H9 (cell line): ENCODE results near the gene MDH2. TPM values are rescaled to one million over a fixed set of nuclear protein-coding genes. Genes with fewer than 3 reads are reported as not detected.
A peak's percentile ranks its signal among the peaks of the same experiment; 100 is the strongest.

Source experiments
- DNase-seq: peaks from one replicate; pipeline ENCODE4 v3.0.0-alpha.2; 2017
- H2AFZ ChIP-seq: one replicate; pipeline ENCODE4 v1.6.1; 2013; ENCODE audit warnings: mild to moderate bottlenecking, low read length, control low read depth, moderate library complexity
- H2AK5ac ChIP-seq: 2 replicates; pipeline ENCODE4 v1.6.1; 2013; ENCODE audit warnings: low read length, control low read depth, mixed read lengths; ENCODE audit not compliant: insufficient read length
- H2BK120ac ChIP-seq: one replicate; pipeline ENCODE4 v1.6.1; 2013; ENCODE audit warnings: low read depth, mild to moderate bottlenecking, low read length, control low read depth, inconsistent platforms; ENCODE audit not compliant: poor library complexity, severe bottlenecking
- H2BK12ac ChIP-seq: 2 replicates; pipeline ENCODE4 v1.6.1; 2013; ENCODE audit warnings: low read length, control low read depth, mixed read lengths, low read depth; ENCODE audit not compliant: insufficient read length
- H2BK15ac ChIP-seq: 2 replicates; pipeline ENCODE4 v1.6.1; 2013; ENCODE audit warnings: low read depth, low read length, control low read depth
- H2BK20ac ChIP-seq: one replicate; pipeline ENCODE4 v1.6.1; 2013; ENCODE audit warnings: low read depth, mild to moderate bottlenecking, low read length, control low read depth, inconsistent platforms; ENCODE audit not compliant: poor library complexity, severe bottlenecking
- H2BK5ac ChIP-seq: 2 replicates; pipeline ENCODE4 v1.6.1; 2013; ENCODE audit warnings: low read length, control low read depth, mixed read lengths; ENCODE audit not compliant: insufficient read length
- H3K14ac ChIP-seq: 2 replicates; pipeline ENCODE4 v1.6.1; 2013; ENCODE audit warnings: low read length, control low read depth; ENCODE audit not compliant: insufficient read depth
- H3K18ac ChIP-seq: 2 replicates; pipeline ENCODE4 v1.6.1; 2013; ENCODE audit warnings: low read depth, mild to moderate bottlenecking, mixed read lengths, low read length, control low read depth; ENCODE audit not compliant: insufficient read length
- H3K23ac ChIP-seq: 2 replicates; pipeline ENCODE4 v1.6.1; 2013; ENCODE audit warnings: low read length, control low read depth, mixed read lengths, low read depth; ENCODE audit not compliant: insufficient read length
- H3K23me2 ChIP-seq: 2 replicates; pipeline ENCODE4 v1.6.1; 2013; ENCODE audit warnings: low read depth, mild to moderate bottlenecking, mixed read lengths, low read length, control low read depth; ENCODE audit not compliant: insufficient read length, poor library complexity, severe bottlenecking
- H3K27ac ChIP-seq: 2 replicates; pipeline ENCODE4 v1.5.1; 2013; ENCODE audit warnings: low read length, control low read depth, mixed read lengths, low read depth; ENCODE audit not compliant: insufficient read length
- H3K27me3 ChIP-seq: 2 replicates; pipeline ENCODE4 v1.6.1; 2013; ENCODE audit warnings: low read length, control low read depth, inconsistent platforms; ENCODE audit not compliant: insufficient read depth
- H3K4ac ChIP-seq: 2 replicates; pipeline ENCODE4 v1.6.1; 2013; ENCODE audit warnings: low read depth, mild to moderate bottlenecking, control low read depth, inconsistent platforms, low read length, moderate library complexity
- H3K4me1 ChIP-seq: 2 replicates; pipeline ENCODE4 v1.6.1; 2013; ENCODE audit warnings: low read length, control low read depth, inconsistent platforms; ENCODE audit not compliant: insufficient read depth
- H3K4me2 ChIP-seq: 2 replicates; pipeline ENCODE4 v1.6.1; 2013; ENCODE audit warnings: low read length, control low read depth, mixed read lengths; ENCODE audit not compliant: insufficient read length, insufficient read depth
- H3K56ac ChIP-seq: 2 replicates; pipeline ENCODE4 v1.6.1; 2013; ENCODE audit warnings: low read depth, mild to moderate bottlenecking, mixed read lengths, low read length, control low read depth; ENCODE audit not compliant: insufficient read length
- H3K79me1 ChIP-seq: 2 replicates; pipeline ENCODE4 v1.6.1; 2013; ENCODE audit warnings: low read depth, mild to moderate bottlenecking, moderate library complexity, low read length, control low read depth, inconsistent platforms; ENCODE audit not compliant: insufficient read depth, poor library complexity, severe bottlenecking
- H3K79me2 ChIP-seq: 2 replicates; pipeline ENCODE4 v1.6.1; 2013; ENCODE audit warnings: low read length, control low read depth, inconsistent platforms; ENCODE audit not compliant: insufficient read depth
- H3K9ac ChIP-seq: 2 replicates; pipeline ENCODE4 v1.6.1; 2013; ENCODE audit warnings: low read length, control low read depth, mixed read lengths; ENCODE audit not compliant: insufficient read length; ENCODE audit errors: extremely low read depth
- H3K9me3 ChIP-seq: one replicate; pipeline ENCODE4 v1.6.1; 2013; ENCODE audit warnings: low read depth, low read length, inconsistent platforms; ENCODE audit not compliant: control insufficient read depth
- H3T11ph ChIP-seq: one replicate; pipeline ENCODE4 v1.6.1; 2013; ENCODE audit warnings: mild to moderate bottlenecking, low read length, control low read depth, inconsistent platforms
- H4K20me1 ChIP-seq: one replicate; pipeline ENCODE4 v1.6.1; 2013; ENCODE audit not compliant: control insufficient read depth, insufficient read length, insufficient read depth
- H4K5ac ChIP-seq: 2 replicates; pipeline ENCODE4 v1.6.1; 2013; ENCODE audit warnings: low read depth, mild to moderate bottlenecking, mixed read lengths, low read length, control low read depth; ENCODE audit not compliant: insufficient read length
- H4K8ac ChIP-seq: replicated peaks from 2 replicates; pipeline ENCODE4 v1.6.1; 2013; ENCODE audit warnings: low read length, control low read depth, mixed read lengths, low read depth; ENCODE audit not compliant: insufficient read length
- H4K91ac ChIP-seq: 2 replicates; pipeline ENCODE4 v1.6.1; 2013; ENCODE audit warnings: low read depth, mild to moderate bottlenecking, moderate library complexity, mixed read lengths, low read length, control low read depth; ENCODE audit not compliant: insufficient read length
- H3K27ac Mint-ChIP-seq, 3 experiments: 2 replicates in 2 of 3; 3 replicates in 1 of 3; pipeline ENCODE4 v1.8.0; 2020 to 2021; ENCODE audit warnings: mixed read lengths in 3 of 3, mild to moderate bottlenecking in 1 of 3, moderate library complexity in 1 of 3
- H3K27me3 Mint-ChIP-seq: 2 replicates; pipeline ENCODE4 v1.8.0; 2021; ENCODE audit warnings: low read depth, mild to moderate bottlenecking, moderate library complexity, mixed read lengths
- H3K36me3 Mint-ChIP-seq, 3 experiments: 2 replicates in 2 of 3; 3 replicates in 1 of 3; pipeline ENCODE4 v1.8.0; 2020 to 2021; ENCODE audit warnings: low read depth in 3 of 3, mixed read lengths in 3 of 3; ENCODE audit not compliant: insufficient read depth in 1 of 3
- H3K4me1 Mint-ChIP-seq, 2 experiments: 2 replicates each; pipeline ENCODE4 v1.8.0; 2020; ENCODE audit warnings: mixed read lengths in 2 of 2
- H3K4me3 Mint-ChIP-seq, 2 experiments: 2 replicates in 1 of 2; 3 replicates in 1 of 2; pipeline ENCODE4 v1.8.0; 2020 to 2021; ENCODE audit warnings: mild to moderate bottlenecking in 2 of 2, mixed read lengths in 2 of 2, moderate library complexity in 1 of 2
- H3K9me3 Mint-ChIP-seq, 2 experiments: 2 replicates in 1 of 2; 3 replicates in 1 of 2; pipeline ENCODE4 v1.8.0; 2020; ENCODE audit warnings: mild to moderate bottlenecking in 2 of 2, mixed read lengths in 2 of 2, moderate library complexity in 1 of 2
- CTCF ChIP-seq: fragments of 200-600 bp; sonication (generic); conservative IDR thresholded peaks from 3 replicates; pipeline ENCODE4 v1.8.0; 2021; ENCODE audit warnings: antibody characterized with exemption, mild to moderate bottlenecking
- WGBS: extraction: QIAGEN DNeasy Blood & Tissue Kit; methylation state at CpG from one replicate; pipeline ENCODE4 v1.1.7; 2013; ENCODE audit warnings: missing lambda C conversion rate, low lambda C conversion rate, mixed read lengths; ENCODE audit not compliant: insufficient read length; ENCODE audit errors: extremely low coverage; 5-methylcytosine and 5-hydroxymethylcytosine counted together
- total RNA-seq: library from RNA; stranded (reverse); gene quantifications from 2 replicates; pipeline ENCODE4 v1.2.1, GENCODE V29; 2021

MDH2 gene
- total RNA-seq, 1 experiment from 2014 or later, result 260 TPM

GRCh38 chr7:76044375-76044865, 3.5 kb upstream of the MDH2 start:
- no CpG with 5 or more reads among the region's 7 CpGs for WGBS
- Mint-ChIP-seq H3K27ac (peak overlapping the region in 1 of 3 experiments; percentile 7; a peak in 2 of 7 replicates), H3K27me3 (no peaks in the 10 kb centered on the region), H3K9me3 (no peaks in the 10 kb centered on the region; a peak in 1 of 5 replicates), H3K4me1 (peaks cover 11 to 18% of the 10 kb centered on the region in 2 experiments), H3K36me3 (peaks cover 9 to 30% (median 10%) of the 10 kb centered on the region in 3 experiments), H3K4me3 (no peak overlapping the region; a peak in 1 of 5 replicates)
- Histone ChIP-seq H2AK5ac (no peak overlapping the region), H4K91ac (no peak overlapping the region), H3T11ph (no peak overlapping the region), H2BK12ac (no peak overlapping the region), H3K27ac (no peak overlapping the region), H4K8ac (no peak overlapping the region), H3K9me3 (no peaks in the 10 kb centered on the region), H3K27me3 (no peaks in the 10 kb centered on the region), H2BK120ac (no peak overlapping the region), H3K4ac (no peak overlapping the region), H3K4me2 (no peak overlapping the region), H2AFZ (no peak overlapping the region), H3K14ac (no peak overlapping the region), H3K79me1 (peaks cover 6% of the 10 kb centered on the region), H4K5ac (no peak overlapping the region), H3K23ac (no peak overlapping the region), H2BK20ac (no peak overlapping the region), H2BK15ac (no peak overlapping the region), H3K18ac (no peak overlapping the region), H3K79me2 (peaks cover 16% of the 10 kb centered on the region; the same call in 1 of the 2 replicates), H3K9ac (no peak overlapping the region), H4K20me1 (no peaks in the 10 kb centered on the region), H3K4me1 (peaks cover 4% of the 10 kb centered on the region; the same call in 1 of the 2 replicates), H3K23me2 (peaks cover 7% of the 10 kb centered on the region), H3K56ac (no peak overlapping the region), H2BK5ac (no peak overlapping the region)
- no peak for DNase-seq
- no peak for TF ChIP-seq CTCF
